CD8-positive, alpha-beta memory T cell (primary cell): ENCODE results near the gene GNLY. TPM values are rescaled to one million over a fixed set of nuclear protein-coding genes. Genes with fewer than 3 reads are reported as not detected.

Source experiments
- CTCF ChIA-PET: fragments of 350-600 bp; sonication (Branson Sonifier 250); formaldehyde crosslinking; loops from one replicate; lab custom pipeline; 2021; ENCODE audit warnings: antibody characterized with exemption; lab: Charles Lee
- POLR2A ChIA-PET: fragments of 350-600 bp; sonication (Branson Sonifier 250); formaldehyde crosslinking; loops from one replicate; lab custom pipeline; 2021; ENCODE audit warnings: antibody characterized with exemption; lab: Charles Lee
- DNase-seq, 5 donors: peaks; one replicate each; pipeline versions ENCODE4 v3.0.0 to v3.0.0-alpha.2; 2020 to 2022; ENCODE audit warnings: mixed read lengths in 1 of 5
- H3K27ac ChIP-seq: one replicate; pipeline ENCODE4 v1.7.0; 2013; ENCODE audit warnings: low read depth, mild to moderate bottlenecking, low read length, moderate library complexity
- H3K27me3 ChIP-seq: 2 replicates; pipeline ENCODE4 v1.7.0; 2013; ENCODE audit warnings: low read length, mild to moderate bottlenecking; ENCODE audit not compliant: insufficient read depth, poor library complexity, severe bottlenecking
- H3K36me3 ChIP-seq: 2 replicates; pipeline ENCODE4 v1.7.0; 2013; ENCODE audit warnings: mild to moderate bottlenecking, low read length, moderate library complexity; ENCODE audit not compliant: insufficient read depth
- H3K4me1 ChIP-seq: 2 replicates; pipeline ENCODE4 v1.7.0; 2013; ENCODE audit warnings: mild to moderate bottlenecking, low read length, moderate library complexity; ENCODE audit not compliant: insufficient read depth
- H3K4me3 ChIP-seq: 2 replicates; pipeline ENCODE4 v1.7.0; 2013; ENCODE audit warnings: mild to moderate bottlenecking, low read length
- H3K9me3 ChIP-seq: 2 replicates; pipeline ENCODE4 v1.7.0; 2013; ENCODE audit warnings: mild to moderate bottlenecking, low read length
- H3K27ac Mint-ChIP-seq, 8 donors: one replicate each; pipeline ENCODE4 v1.8.0; 2020 to 2021; ENCODE audit warnings: mixed read lengths in 8 of 8, mild to moderate bottlenecking in 6 of 8, inconsistent platforms in 3 of 8, moderate library complexity in 3 of 8
- H3K27me3 Mint-ChIP-seq, 2 donors: one replicate each; pipeline ENCODE4 v1.8.0; 2020 to 2021; ENCODE audit warnings: mixed read lengths in 2 of 2, mild to moderate bottlenecking in 1 of 2, moderate library complexity in 1 of 2
- H3K36me3 Mint-ChIP-seq, 3 donors: one replicate each; pipeline ENCODE4 v1.8.0; 2020 to 2021; ENCODE audit warnings: mixed read lengths in 3 of 3, inconsistent platforms in 1 of 3, mild to moderate bottlenecking in 1 of 3
- H3K4me1 Mint-ChIP-seq, 3 donors: one replicate each; pipeline ENCODE4 v1.8.0; 2020 to 2021; ENCODE audit warnings: mixed read lengths in 3 of 3, inconsistent platforms in 1 of 3, mild to moderate bottlenecking in 1 of 3
- H3K4me3 Mint-ChIP-seq, 7 donors: one replicate each; pipeline ENCODE4 v1.8.0; 2020 to 2021; ENCODE audit warnings: mixed read lengths in 7 of 7, mild to moderate bottlenecking in 6 of 7, moderate library complexity in 4 of 7, inconsistent platforms in 2 of 7
- H3K9me3 Mint-ChIP-seq, 5 donors: one replicate each; pipeline ENCODE4 v1.8.0; 2020 to 2022; ENCODE audit warnings: mixed read lengths in 5 of 5, mild to moderate bottlenecking in 3 of 5, moderate library complexity in 2 of 5, inconsistent platforms in 1 of 5
- polyA plus RNA-seq: library from polyadenylated mRNA; unstranded; fragments of 300-500 nt; fragmentation: Illumina TruSeq; gene quantifications from one replicate; pipeline ENCODE4 v1.2.3, GENCODE V29; 2021
- total RNA-seq, 2 experiments: library from RNA; stranded (reverse); gene quantifications; one replicate each; pipeline ENCODE4 v1.2.3, GENCODE V29; 2021

Gene GNLY
- total and polyA plus RNA-seq, 3 experiments from 2014 or later: 7.7 to 953 (median 9.0) TPM

GRCh38 chr2:85707304-85707703 is 13.1 kb downstream of the GNLY start:
- Mint-ChIP-seq H3K27ac (peak overlapping the region in 5 of 8 donors; percentile 72 to 92 (median 85)), H3K4me3 (peak overlapping the region in 2 of 7 donors; percentile 16 to 35), H3K9me3 (no peaks in the 10 kb centered on the region), H3K4me1 (peaks cover 19 to 49% (median 28%) of the 10 kb centered on the region in 3 donors), H3K27me3 (peaks cover 11 to 21% of the 10 kb centered on the region in 2 donors), H3K36me3 (no peaks in the 10 kb centered on the region)
- H3K4me1 ChIP-seq: peaks cover 7% of the 10 kb centered on the region
- no peaks in the 10 kb centered on the region for H3K27me3 ChIP-seq
- POLR2A ChIA-PET: interaction anchor here (0.5 kb wide), 1 partner anchor 38 kb away, joined by 5 read pairs; no protein-coding TSS in a partner anchor
- CTCF ChIA-PET: interaction anchor here (0.9 to 4.0 kb wide), 11 partner anchors 9 to 279 kb away, joined by 3 to 30 read pairs (median 4); no protein-coding TSS in a partner anchor
- no peak overlapping the region for H3K27ac ChIP-seq
- H3K36me3 ChIP-seq: no peaks in the 10 kb centered on the region
- H3K4me3 ChIP-seq: no peak overlapping the region
- H3K9me3 ChIP-seq: no peaks in the 10 kb centered on the region
- peak; percentile 38 to 63 (median 58) for DNase-seq

GRCh38 chr2:85708641-85709040 is 14.5 kb downstream of the GNLY start:
- Histone ChIP-seq H3K36me3 (no peaks in the 10 kb centered on the region), H3K4me1 (peaks cover 7% of the 10 kb centered on the region), H3K27ac (no peak overlapping the region), H3K27me3 (no peaks in the 10 kb centered on the region), H3K4me3 (no peak overlapping the region), H3K9me3 (no peaks in the 10 kb centered on the region)
- ChIA-PET CTCF (interaction anchor here (0.9 to 2.8 kb wide), 2 partner anchors 10 kb away, joined by 3 to 14 read pairs; no protein-coding TSS in a partner anchor), POLR2A (no interaction called here)
- Mint-ChIP-seq H3K27me3 (peaks cover 11 to 21% of the 10 kb centered on the region in 2 donors), H3K9me3 (no peaks in the 10 kb centered on the region), H3K4me3 (no peak overlapping the region), H3K27ac (no peak overlapping the region), H3K4me1 (peaks cover 16 to 37% (median 25%) of the 10 kb centered on the region in 3 donors), H3K36me3 (no peaks in the 10 kb centered on the region)
- no peak for DNase-seq

- peaks cover 11 to 21% of the 10 kb centered on the region in 2 donors for H3K27me3 Mint-ChIP-seq
- no peaks in the 10 kb centered on the region for H3K36me3 Mint-ChIP-seq
- H3K4me1 Mint-ChIP-seq: peaks cover 14 to 30% (median 25%) of the 10 kb centered on the region in 3 donors
- no peak for DNase-seq
- H3K4me1 ChIP-seq: peaks cover 7% of the 10 kb centered on the region
- no peak overlapping the region for H3K27ac Mint-ChIP-seq
- ChIA-PET POLR2A (no interaction called here), CTCF (interaction anchor here (0.9 to 1.1 kb wide), 2 partner anchors 9 to 104 kb away, joined by 3 read pairs; no protein-coding TSS in a partner anchor)
- no peaks in the 10 kb centered on the region for H3K36me3 ChIP-seq
- H3K27ac ChIP-seq: no peak overlapping the region
- H3K4me3 Mint-ChIP-seq: no peak overlapping the region
- H3K9me3 Mint-ChIP-seq: no peaks in the 10 kb centered on the region
- no peak overlapping the region for H3K4me3 ChIP-seq
- no peaks in the 10 kb centered on the region for H3K27me3 ChIP-seq
- no peaks in the 10 kb centered on the region for H3K9me3 ChIP-seq
These were observed 15.2 kb downstream of the GNLY start for GRCh38 chr2:85709401-85709811.

- Mint-ChIP-seq H3K4me3 (no peak overlapping the region), H3K9me3 (no peaks in the 10 kb centered on the region), H3K27ac (peak overlapping the region in 1 of 8 donors; percentile 89), H3K36me3 (no peaks in the 10 kb centered on the region), H3K4me1 (peaks cover 6 to 15% (median 12%) of the 10 kb centered on the region in 3 donors), H3K27me3 (peaks cover 11 to 22% of the 10 kb centered on the region in 2 donors)
- H3K27me3 ChIP-seq: no peaks in the 10 kb centered on the region
- ChIA-PET CTCF (interaction anchor here (1.1 to 1.5 kb wide), 2 partner anchors 9 to 103 kb away, joined by 3 to 4 read pairs; no protein-coding TSS in a partner anchor), POLR2A (no interaction called here)
- H3K4me1 ChIP-seq: no peaks in the 10 kb centered on the region
- H3K27ac ChIP-seq: no peak overlapping the region
- no peaks in the 10 kb centered on the region for H3K9me3 ChIP-seq
- DNase-seq: no peak
- H3K36me3 ChIP-seq: no peaks in the 10 kb centered on the region
- no peak overlapping the region for H3K4me3 ChIP-seq
These were observed 16.8 kb downstream of the GNLY start for GRCh38 chr2:85710687-85711577.

- no peaks in the 10 kb centered on the region for H3K9me3 ChIP-seq
- CTCF ChIA-PET: interaction anchor here (1.4 to 1.5 kb wide), 2 partner anchors 8 to 74 kb away, joined by 4 read pairs; no protein-coding TSS in a partner anchor
- no peaks in the 10 kb centered on the region for H3K36me3 Mint-ChIP-seq
- no peaks in the 10 kb centered on the region for H3K4me1 ChIP-seq
- H3K27me3 Mint-ChIP-seq: peaks cover 15 to 20% of the 10 kb centered on the region in 2 donors
- POLR2A ChIA-PET: no interaction called here
- H3K9me3 Mint-ChIP-seq: no peaks in the 10 kb centered on the region
- H3K27ac Mint-ChIP-seq: no peak overlapping the region
- H3K36me3 ChIP-seq: no peaks in the 10 kb centered on the region
- H3K4me3 ChIP-seq: no peak overlapping the region
- no peak for DNase-seq
- H3K4me3 Mint-ChIP-seq: no peak overlapping the region
- H3K27ac ChIP-seq: no peak overlapping the region
- no peaks in the 10 kb centered on the region for H3K27me3 ChIP-seq
- H3K4me1 Mint-ChIP-seq: peaks cover 5 to 8% (median 6%) of the 10 kb centered on the region in 3 donors
These were observed 17.5 kb downstream of the GNLY start for GRCh38 chr2:85711578-85712060.

GRCh38 chr2:85712336-85712735 is 18.2 kb downstream of the GNLY start:
- DNase-seq: no peak
- Histone ChIP-seq H3K27ac (no peak overlapping the region), H3K4me1 (no peaks in the 10 kb centered on the region), H3K27me3 (no peaks in the 10 kb centered on the region), H3K9me3 (no peaks in the 10 kb centered on the region), H3K36me3 (no peaks in the 10 kb centered on the region), H3K4me3 (no peak overlapping the region)
- Mint-ChIP-seq H3K27me3 (peaks cover 13 to 16% of the 10 kb centered on the region in 2 donors), H3K36me3 (no peaks in the 10 kb centered on the region), H3K9me3 (no peaks in the 10 kb centered on the region), H3K4me3 (no peak overlapping the region), H3K27ac (no peak overlapping the region), H3K4me1 (peaks cover under 1 to 1% (median 1%) of the 10 kb centered on the region in 3 donors)
- ChIA-PET CTCF (interaction anchor here (1.4 kb wide), 1 partner anchor 75 kb away, joined by 4 read pairs; no protein-coding TSS in a partner anchor), POLR2A (no interaction called here)

GRCh38 chr2:85712849-85713612 is 18.9 kb downstream of the GNLY start:
- Mint-ChIP-seq H3K27ac (no peak overlapping the region), H3K27me3 (peaks cover 13 to 15% of the 10 kb centered on the region in 2 donors), H3K4me3 (no peak overlapping the region), H3K9me3 (no peaks in the 10 kb centered on the region), H3K4me1 (no peaks in the 10 kb centered on the region), H3K36me3 (no peaks in the 10 kb centered on the region)
- H3K36me3 ChIP-seq: no peaks in the 10 kb centered on the region
- DNase-seq: no peak
- ChIA-PET POLR2A (no interaction called here), CTCF (interaction anchor here (1.4 to 1.7 kb wide), 2 partner anchors 34 to 75 kb away, joined by 4 read pairs; no protein-coding TSS in a partner anchor)
- H3K4me1 ChIP-seq: no peaks in the 10 kb centered on the region
- no peak overlapping the region for H3K27ac ChIP-seq
- no peak overlapping the region for H3K4me3 ChIP-seq
- no peaks in the 10 kb centered on the region for H3K27me3 ChIP-seq
- H3K9me3 ChIP-seq: no peaks in the 10 kb centered on the region
